ENCODE results near the gene PADI1.
"Not testable (repeated sequence)": the region's sequence is repeated elsewhere in the genome, so short reads cannot be mapped to it uniquely, and the experiment has no call there.

The PADI1 gene

DNA sequence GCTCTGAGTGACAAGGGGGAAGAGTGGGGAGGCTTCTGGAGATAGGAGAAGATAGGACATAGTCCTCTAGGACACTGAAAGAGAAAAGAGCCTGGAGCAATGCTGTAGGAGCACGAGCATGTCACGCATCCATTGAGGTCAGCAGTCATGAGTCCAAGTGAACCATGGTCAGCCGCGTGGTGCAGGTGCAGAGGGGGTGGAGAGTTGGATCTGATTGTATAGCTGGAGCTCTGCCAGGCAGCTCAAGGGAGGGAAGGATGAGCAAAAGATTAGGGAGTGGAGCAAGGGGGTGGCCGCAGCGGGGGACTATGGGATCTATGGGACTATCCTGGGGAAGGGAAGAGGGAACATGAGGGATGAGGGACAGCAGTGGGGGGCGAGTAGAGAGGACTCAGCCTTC lies 14.0 kb downstream of the PADI1 start:
- no peak for DNase-seq

DNA sequence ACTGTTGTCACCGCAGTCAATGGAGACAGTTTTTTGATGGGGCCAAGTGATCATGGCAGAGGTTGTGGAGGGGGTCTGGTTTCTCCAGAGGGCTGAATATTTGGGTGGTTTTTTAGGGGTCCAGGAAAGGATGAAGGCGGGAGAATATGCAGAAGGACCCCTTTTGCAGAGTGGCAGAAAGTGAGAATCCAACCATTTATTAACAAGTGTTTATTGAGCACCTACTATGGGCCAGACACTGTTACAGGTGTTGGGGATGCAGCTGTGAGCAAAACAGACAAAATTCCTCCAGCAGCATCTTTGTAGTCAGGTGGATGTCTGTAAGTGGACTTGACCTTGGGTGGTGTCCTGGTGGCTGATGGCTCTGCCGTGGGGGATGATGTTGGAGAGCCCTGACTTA lies 15.4 kb downstream of the PADI1 start:
- DNase-seq, result no peak

DNA sequence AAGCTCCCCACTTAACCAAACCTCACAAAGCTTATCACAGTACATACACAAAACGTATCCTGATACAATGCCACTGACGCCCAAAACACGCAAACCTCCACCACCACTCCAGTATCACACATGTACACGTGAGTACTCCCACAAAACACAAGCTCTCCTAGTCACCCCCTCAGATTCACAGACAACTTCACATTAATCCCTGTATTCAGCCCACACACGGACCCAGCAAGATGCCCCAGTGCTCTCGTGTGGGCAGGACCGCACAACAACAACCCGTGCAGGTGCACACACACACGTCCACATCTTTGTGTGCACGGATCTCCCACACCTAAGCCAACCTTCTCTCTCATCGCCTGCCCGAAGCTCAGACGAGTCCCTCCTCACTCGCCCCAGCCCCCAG lies 17.6 kb downstream of the PADI1 start:
- DNase-seq, result no peak

DNA sequence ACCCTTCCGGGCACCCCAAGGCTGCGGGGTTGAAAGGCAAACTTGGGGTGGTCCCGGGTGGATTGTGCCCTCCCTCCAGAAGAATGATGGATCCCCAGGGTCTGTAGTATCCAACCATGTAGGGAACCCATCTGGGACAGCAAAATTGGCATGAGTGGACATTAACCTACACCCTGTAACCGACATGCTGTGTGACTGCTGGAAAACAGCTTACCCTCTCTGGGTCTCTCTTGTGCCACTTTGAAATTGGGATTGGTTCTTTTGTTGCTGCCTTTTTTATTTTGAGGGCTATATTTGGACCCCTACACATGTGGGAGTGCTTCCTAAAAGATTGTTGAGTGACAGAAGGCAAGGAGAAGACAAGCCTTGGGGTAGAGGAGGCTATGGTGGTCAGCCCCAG lies 19.5 kb downstream of the PADI1 start:
- DNase-seq, result no peak

DNA sequence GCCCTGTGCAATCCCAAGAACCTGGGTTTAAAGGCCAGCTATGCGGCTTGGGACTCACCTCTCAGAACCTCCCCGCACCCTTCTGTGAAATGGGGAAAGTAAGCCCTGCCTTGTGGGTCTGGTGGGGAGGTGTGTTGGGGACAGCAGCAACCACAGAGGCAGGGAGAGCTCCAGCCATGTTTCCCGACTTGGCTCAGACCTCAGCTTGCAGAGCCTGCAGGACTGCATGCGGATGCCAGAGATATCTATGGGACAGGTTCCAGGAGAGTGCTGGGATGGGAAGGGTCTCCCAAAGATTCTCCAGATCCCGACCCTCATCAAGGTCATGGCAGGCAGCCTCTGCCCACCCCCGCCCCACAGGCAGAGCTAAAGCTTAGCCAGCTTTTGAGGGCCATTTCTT lies 20.2 kb downstream of the PADI1 start:
- no peak for DNase-seq

DNA sequence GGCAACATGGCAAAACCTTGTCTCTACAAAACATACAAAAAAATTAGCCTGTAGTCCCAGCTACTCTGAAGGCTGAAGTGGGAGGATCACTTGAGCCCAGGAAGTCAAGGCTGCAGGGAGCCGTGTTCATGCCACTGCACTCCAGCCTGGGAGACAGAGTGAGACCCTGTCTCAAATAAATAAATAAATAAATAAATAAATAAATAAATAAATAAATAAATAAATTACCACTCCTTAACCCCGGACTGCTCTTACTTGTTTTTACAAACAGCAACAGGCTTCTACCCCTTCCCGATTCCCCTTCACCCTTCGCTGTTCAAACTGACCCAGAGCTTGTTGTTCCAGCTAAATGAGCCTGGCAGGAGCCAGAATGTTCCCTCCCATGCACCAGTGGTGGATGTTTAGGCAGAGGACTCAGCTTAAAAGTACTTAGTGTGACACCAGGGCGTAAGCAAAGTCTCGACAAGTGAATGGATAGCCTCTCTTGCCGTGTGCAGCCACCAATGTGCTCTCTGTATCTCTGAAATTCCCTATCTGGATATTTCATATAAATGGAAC lies 22.5 kb downstream of the PADI1 start:
- no peak for DNase-seq

DNA sequence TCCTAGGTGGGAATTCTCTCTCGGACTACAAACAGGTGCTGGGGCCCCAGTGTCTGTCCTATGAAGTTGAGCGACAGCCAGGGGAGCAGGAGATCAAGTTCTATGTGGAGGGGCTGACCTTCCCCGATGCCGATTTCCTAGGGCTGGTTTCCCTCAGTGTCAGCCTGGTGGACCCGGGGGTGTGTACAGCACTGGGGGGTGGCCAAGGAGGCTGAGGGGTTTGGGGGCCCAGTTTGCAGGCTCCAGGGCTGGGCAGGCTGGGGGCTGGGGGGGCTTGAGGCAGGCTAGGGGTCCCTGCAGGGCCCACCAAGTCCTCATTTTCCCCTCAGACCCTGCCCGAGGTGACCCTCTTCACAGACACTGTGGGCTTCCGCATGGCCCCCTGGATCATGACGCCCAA lies 23.7 kb downstream of the PADI1 start:
- DNase-seq, result no peak

DNA sequence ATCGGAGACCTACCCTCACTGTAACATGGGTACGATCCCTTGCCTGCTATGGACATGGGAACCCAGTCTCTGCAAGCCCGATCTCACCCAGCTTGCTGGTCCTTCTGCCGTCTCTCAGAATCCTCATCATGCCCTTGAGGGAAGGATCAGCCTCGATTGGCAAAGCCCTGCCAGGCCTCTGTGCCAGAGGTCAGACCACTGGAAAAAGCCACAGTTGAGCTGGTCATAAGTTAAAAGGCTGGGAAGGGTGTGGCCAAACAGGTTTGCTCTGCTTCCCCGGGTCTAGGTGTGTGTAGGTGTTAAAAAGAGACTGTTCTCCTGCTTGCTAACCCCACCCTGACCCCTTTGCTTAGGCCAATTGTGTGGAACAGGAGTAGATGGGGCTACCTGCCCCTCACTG lies 24.5 kb downstream of the PADI1 start:
- DNase-seq, result no peak

DNA sequence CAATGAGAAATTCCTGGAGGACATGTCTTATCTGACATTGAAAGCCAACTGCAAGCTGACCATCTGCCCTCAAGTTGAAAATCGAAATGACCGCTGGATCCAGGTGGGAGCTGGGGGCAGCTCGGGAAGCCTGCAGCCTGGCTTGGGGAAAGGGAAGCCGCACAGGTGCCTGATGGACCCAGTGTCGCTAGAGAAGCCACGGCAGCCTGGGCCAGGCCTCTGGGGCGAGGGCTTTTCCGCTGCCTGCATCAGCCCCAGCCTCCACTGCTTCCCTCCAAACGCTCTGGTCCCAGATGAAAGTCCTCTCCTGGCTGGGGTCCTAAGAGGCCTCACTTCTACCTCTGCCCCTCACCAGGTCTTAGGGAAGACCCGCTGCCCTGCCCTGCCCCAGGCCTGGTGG lies 25.2 kb downstream of the PADI1 start:
- no peak for DNase-seq

DNA sequence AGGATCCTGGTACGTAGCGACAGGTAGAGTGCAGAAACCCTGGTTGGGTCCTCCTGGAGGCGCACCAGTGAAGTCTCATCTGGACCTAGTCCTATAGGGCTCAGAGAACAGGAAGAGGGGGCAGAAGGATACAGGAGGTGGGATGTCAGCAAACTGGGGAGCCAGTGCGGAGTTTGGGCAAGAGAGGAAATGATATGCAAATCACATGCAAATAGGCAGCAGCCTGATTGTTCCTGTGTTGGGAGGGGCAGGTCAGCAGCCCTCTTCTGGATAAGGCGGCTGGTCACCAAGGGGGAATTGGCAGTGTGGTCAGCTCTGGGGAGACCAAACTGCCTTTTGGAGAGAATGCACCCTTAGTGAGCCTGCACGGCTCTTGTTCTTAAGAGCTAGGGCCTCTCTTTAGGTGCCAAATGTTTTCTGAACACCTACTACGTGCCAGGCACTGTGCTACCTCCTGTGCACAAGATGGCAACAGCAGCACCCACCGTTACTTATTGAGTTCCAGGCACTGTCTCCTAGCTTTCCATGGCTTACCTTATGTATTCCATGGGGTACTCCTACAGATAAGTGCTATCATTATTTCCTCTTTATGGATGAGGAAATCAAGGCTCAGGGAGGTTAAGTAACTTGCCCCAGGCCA lies 25.9 kb downstream of the PADI1 start:
- DNase-seq, result no peak

DNA sequence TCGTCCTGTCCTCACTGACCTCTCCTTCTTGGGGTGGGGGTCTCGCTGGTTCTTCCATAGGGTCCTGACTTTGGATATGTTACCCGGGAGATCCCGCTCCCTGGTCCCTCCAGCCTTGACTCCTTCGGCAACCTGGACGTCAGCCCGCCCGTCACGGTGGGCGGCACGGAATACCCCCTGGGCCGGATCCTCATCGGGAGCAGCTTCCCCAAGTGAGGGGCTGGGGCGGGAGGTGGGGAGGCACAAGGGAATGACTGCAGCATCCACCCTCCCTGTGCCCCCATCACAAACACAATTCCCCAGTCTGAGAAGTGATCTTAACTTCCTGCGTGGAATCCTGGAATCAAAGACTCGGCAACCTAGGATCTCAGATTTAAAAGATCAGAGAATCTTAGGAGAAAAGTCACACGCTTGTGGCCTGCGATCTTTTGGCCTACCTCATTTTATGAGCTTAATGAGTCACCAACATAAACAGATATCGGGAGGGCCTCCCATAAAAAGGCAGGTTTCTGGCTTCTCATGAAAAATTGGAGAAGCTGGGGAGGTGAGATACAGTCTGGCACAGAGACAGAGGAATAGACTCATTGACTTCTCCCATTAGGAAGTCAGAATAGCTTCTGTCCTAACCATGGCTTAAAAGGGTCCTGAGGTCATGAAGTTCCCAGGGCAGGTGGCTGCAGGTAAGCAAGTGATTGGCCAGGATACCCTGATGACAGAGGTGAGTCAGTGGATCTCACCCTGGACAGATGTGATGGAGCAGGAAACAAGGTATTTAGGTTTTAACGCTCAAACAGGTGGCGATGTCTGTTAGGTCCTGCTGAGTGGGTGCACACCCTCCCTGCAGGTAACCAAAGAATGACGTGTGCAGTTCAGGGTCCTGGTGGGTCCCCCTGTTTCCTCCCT lies 28.1 kb downstream of the PADI1 start:
- no peak for DNase-seq

DNA sequence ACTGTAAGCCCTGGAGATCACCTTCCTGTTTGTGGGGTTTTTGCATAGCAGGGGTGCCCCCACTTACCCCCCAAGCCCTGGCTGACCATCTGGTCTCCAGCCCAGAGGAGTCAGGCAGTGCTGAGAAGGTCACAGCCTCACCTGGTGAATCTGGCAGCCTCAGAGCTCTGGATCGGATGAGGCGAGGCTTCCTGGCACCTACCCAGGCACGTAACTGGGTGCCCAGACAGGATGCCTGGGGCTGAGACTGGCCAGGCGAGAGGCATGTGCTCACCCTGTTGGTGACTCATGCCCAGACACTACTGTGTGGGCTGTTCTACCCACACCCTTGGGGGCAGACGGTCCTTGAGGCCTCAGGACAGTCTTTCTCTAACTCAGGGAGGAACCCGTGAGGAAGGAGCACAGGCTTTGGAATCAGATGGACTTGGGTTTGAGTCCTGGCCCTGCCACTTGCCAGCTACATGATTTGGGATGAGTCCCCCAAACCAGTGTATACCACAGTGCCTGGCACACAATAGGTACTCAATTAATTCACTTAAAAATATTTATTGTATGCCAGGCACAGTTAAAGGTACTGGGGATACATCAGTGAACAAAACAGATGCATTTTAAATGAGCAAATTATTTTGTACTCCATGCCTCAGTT lies 28.9 kb downstream of the PADI1 start:
- no peak for DNase-seq

DNA sequence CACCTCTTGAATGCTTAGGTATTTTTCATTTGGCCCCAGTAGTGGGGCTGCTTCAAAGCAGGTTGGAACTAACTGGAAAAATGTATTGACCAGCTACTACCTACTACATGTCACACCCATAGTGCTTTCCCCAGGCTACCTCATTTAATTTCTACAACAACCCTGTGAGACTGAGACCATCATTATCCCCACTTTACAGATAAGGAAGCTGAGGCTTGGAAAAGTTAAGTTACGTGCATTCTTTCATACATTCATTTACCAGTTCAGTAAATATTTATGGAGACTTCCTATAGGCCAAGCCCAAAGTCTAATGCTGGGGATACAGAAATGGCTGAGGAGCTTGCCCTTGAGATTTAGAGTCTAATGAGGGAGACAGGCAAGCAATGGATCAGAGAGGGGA lies 29.5 kb downstream of the PADI1 start:
- DNase-seq, result no peak

DNA sequence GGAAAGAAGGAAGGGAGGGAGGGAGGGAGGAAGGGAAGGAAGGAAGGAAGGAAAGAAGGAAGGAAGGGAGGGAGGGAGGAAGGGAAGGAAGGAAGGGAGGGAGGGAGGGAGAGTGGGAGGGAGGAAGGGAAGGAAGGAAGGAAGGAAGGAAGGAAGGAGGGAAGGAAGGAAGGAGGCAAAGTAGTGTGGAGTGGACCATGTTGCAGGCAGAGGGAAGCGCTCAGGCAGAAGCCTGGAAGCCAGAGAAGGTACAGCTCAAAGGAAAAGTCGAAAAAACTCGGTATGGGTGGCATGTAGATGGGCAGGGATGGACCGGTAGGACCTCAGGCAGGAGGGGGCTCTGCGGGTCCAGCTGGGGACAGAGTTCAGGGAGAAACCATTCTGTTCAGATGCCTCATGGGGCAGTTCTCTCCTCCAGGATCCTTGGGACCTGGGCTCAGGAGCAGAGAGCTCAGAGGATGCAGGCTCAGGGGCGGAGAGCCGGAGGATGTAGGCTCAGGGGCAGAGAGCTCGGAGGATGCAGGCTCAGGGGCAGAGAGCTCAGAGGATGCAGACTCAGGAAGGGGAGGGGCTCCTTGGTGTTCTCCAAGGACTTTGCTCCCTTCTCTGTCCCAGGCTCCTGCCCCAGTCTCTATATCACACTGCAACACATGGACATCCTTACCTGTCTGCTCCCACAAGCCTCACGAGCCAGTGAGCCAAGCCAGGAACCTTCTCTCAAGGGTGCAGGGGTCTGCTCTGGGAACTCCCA lies 30.4 kb downstream of the PADI1 start:
- DNase-seq, result no peak

DNA sequence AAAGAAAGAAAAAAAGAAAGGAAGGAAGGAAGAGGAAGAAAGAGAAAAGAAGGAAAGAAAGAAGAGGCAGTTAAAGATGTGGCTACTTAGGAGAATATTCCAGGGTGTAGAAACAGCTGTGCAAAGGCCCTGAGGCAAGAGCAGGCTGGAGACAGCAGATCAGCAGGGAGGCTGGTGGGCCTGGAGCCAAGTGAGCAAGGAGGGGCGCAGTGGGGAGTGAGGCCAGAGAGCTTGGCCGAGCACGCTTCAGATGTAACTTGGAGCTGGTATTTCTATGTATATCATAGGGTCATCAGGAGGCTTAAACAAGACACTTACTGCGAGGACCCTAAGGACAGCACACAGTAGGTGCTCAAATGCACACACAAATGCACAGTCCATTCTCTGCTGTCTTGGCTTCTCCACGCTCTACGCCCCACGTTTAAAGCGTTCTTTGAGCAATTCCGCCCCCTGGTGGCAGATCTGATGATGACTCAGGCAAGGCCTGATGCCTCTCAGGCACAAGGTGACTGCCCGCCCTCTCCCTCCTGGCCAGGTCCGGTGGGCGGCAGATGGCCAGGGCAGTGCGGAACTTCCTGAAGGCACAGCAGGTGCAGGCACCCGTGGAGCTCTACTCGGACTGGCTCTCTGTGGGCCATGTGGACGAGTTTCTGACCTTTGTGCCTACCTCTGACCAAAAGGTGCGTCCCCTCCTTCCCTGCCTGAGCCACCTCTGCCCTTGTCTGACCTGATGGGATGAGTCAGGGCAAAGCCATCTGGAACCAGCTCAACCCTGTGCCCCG lies 32.0 kb downstream of the PADI1 start:
- DNase-seq, result peak; percentile 81

DNA sequence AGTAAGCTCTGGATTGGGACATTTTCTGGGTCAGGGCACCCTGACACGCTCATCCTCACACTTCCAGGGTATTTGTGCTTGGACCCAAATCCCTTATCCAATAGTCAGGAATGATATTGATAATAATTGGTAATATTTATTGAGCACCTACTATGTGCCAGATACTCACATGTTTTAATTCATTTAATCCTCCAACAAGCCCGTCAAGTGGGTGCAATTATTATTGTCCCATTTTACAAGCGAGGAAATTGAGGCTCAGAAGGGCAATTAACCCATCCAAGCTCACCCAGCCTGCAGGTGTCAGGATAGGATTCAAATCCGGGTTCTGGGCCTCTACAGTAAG lies 32.6 kb downstream of the PADI1 start:
- no peak for DNase-seq

DNA sequence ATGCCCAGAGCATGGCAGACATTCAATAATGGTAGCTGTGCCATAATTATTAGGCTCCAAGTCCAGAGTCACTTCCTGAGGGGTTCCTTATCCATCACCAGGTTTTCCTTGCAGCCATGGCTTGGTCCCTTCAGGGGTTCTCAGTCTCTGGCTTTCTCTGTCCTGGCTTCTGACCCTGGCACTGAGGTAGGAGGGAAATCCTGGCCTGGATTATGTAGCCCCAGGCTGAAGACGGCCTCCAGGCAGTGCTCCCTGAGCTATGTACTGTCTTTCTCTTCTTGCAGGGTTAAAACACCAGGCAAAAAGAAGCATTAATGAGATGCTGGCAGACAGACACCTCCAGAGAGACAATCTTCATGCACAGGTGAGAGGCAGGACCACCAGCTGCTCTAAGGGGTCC lies 34.5 kb downstream of the PADI1 start:
- DNase-seq, result peak; percentile 54

DNA sequence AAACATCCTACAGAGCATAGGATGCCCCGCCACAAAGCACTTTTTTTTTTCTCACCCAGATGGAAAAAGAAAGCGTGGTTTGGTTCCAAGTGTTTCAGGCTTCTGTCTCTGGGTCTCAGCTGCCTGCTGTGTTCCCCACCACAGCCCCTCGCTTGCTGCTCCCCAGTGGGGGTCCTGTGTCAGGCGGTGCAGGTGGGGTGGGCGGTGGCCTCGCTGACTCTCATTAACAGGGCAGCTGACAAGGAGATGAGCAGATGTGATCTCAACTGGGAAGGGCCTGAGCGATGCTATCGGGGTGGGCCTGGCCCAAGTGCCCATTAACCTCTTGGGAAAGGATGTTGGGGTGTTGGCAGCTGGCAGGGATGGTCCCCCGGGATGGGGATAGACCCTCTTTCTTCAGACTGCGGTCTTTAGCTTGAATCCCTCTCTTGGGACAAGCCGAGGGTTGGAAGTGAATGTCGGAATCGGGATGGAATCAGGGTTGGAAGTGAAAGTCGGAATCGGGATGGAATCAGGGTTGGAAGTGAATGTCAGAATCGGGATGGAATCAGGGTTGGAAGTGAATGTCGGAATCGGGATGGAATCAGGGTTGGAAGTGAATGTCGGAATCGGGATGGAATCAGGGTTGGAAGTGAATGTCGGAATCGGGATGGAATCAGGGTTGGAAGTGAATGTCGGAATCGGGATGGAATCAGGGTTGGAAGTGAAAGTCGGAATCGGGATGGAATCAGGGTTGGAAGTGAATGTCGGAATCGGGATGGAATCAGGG lies 36.3 kb downstream of the PADI1 start:
- not testable (repeated sequence) for DNase-seq

DNA sequence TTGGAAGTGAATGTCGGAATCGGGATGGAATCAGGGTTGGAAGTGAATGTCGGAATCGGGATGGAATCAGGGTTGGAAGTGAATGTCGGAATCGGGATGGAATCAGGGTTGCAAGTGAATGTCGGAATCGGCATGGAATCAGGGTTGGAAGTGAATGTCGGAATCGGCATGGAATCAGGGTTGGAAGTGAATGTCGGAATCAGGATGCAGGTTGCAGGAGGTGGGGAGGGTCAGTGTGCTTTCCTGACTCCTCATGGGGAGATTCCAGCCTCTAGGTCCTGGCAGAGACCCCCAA lies 36.8 kb downstream of the PADI1 start:
- not testable (repeated sequence) for DNase-seq

DNA sequence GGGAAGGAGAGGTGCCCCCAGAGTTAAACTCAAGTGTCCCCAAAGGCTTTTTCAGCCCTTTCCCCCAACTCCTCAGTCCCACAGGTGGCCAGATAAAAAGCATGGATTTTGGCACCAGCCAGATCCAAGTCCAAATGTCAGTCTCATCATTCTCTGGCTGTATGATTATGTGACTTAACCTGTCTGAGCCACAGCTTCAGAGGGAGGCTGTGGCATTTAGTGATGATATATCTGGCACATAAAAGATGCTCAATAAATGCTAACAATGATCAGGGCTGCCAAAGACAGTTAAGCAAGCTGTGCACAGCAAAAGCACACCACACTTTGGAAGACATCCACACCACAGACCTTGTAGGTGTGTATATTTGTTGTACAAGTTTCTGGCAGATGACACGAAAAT lies 38.3 kb downstream of the PADI1 start:
- DNase-seq, result no peak

DNA sequence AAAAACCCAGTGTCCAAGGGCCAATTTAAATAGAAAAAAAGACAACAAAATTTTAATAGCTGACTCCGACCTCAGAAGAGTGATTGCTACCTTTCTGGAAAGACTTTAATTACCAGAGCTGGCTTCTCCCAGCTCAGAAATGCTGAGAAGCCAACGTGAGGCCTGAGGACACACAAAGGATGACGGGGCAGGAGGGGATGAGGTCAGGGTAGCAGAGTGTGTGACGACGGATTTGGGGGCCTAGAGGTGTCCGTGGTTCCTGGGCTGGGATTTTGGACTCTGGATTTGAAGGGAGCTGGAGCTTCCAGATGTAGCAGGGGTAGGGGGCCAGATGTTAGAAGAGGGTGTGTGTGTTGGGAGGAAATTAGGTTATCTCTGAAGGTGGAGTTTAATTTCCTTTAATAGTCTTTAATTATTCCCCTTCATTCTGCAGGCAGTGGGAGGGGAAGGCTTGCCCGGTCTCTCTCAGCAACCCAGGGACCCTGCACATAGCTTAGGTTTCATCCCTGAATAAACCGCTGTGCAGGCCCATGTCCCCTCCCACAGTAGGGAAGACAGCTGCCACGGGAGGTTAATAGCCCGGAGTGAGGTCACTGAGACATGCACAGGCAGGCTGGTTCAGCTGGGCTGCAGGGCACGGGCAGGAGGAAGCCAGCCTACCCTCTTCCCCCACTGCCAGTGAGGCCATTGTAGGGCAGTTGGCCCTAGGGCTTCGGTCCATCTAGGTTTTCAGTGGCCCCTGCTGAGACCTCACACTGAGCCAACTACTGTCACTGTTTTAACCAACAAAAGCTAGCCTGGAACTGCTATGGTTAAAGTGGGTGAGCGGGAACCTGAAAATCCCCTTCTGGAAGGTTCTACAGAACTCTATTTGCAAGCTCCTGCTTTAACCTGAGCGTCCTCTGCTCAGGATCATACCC lies 40.2 kb downstream of the PADI1 start:
- DNase-seq, result no peak

Measured in activated CD4-positive, alpha-beta T cell treated with anti-CD3 and anti-CD28 coated beads, Interleukin-2, amount 50 U/mL, for 16 hours (primary cell).